OCI-LY3 (cell line): ENCODE data around the gene MRE11.

ENCODE experiments used
- H2AFZ ChIP-seq: fragments of 200-600, 300-600 bp; shearing (Covaris generic); 2 replicates; pipeline ENCODE4 v1.6.0; 2014; ENCODE audit warnings: antibody characterized with exemption, low read depth, low read length
- H3K27ac ChIP-seq: fragments of 200-600, 300-600 bp; sonication (generic); 2 replicates; pipeline ENCODE4 v1.5.1; 2014; ENCODE audit warnings: mild to moderate bottlenecking, low read length, moderate library complexity, mixed read lengths
- H3K27me3 ChIP-seq: fragments of 200-600, 300-600 bp; sonication (generic); 2 replicates; pipeline ENCODE4 v1.6.1; 2014; ENCODE audit warnings: low read depth, low read length, mixed read lengths
- H3K36me3 ChIP-seq: fragments of 200-600, 300-600 bp; sonication (generic); replicated peaks from 2 replicates; pipeline ENCODE3; 2014; ENCODE audit warnings: low read depth, low read length, mixed read lengths
- H3K4me1 ChIP-seq: fragments of 300-600, 200-600 bp; sonication (generic); 2 replicates; pipeline ENCODE4 v1.6.1; 2014; ENCODE audit warnings: low read length, mixed read lengths
- H3K4me2 ChIP-seq: fragments of 200-600, 300-600 bp; sonication (generic); 2 replicates; pipeline ENCODE4 v1.6.1; 2014; ENCODE audit warnings: low read length, mixed read lengths
- H3K4me3 ChIP-seq: fragments of 300-600, 200-600 bp; sonication (generic); 2 replicates; pipeline ENCODE4 v1.5.1; 2014; ENCODE audit warnings: antibody characterized with exemption, mild to moderate bottlenecking, low read length, moderate library complexity
- H3K79me2 ChIP-seq: fragments of 300-600, 200-600 bp; shearing (Covaris generic); 2 replicates; pipeline ENCODE4 v1.6.1; 2014; ENCODE audit warnings: mild to moderate bottlenecking, low read length, mixed read lengths
- H3K9ac ChIP-seq: fragments of 300-600, 200-600 bp; shearing (Covaris generic); 2 replicates; pipeline ENCODE4 v1.6.0; 2014; ENCODE audit warnings: mild to moderate bottlenecking, low read length, moderate library complexity
- H3K9me3 ChIP-seq: fragments of 200-600, 300-600 bp; shearing (Covaris generic); 2 replicates; pipeline ENCODE4 v1.6.1; 2014; ENCODE audit warnings: low read length, mixed read lengths; ENCODE audit not compliant: insufficient read depth
- H4K20me1 ChIP-seq: fragments of 200-600, 300-600 bp; sonication (generic); 2 replicates; pipeline ENCODE4 v1.6.1; 2016; ENCODE audit warnings: low read length, mixed read lengths; ENCODE audit not compliant: insufficient read depth
- EZH2phosphoT487 ChIP-seq: fragments of 200-600 bp; shearing (Covaris generic); IDR thresholded peaks from 2 replicates; pipeline ENCODE4 v1.6.1; 2018; ENCODE audit warnings: antibody characterized with exemption, mixed run types, low read depth
- TF ChIP-seq, protein P1 (sequence below): fragments of 200-600, 300-600 bp; sonication (generic); IDR thresholded peaks from 2 replicates; pipeline ENCODE4 v1.5.1; 2014; ENCODE audit warnings: antibody characterized with exemption, low read length, low read depth

The MRE11 gene

GRCh38 chr11:94449029-94449428 lies 44.6 kb downstream of the MRE11 start:
- Histone ChIP-seq H3K9me3 (no peaks in the 10 kb centered on the region), H3K27me3 (no peaks in the 10 kb centered on the region), H3K9ac (no peak overlapping the region), H3K36me3 (peaks cover 43% of the 10 kb centered on the region), H2AFZ (no peak overlapping the region), H4K20me1 (no peaks in the 10 kb centered on the region), H3K4me1 (no peaks in the 10 kb centered on the region), H3K4me2 (no peak overlapping the region), H3K27ac (no peak overlapping the region), H3K4me3 (no peak overlapping the region), H3K79me2 (no peaks in the 10 kb centered on the region)
- TF ChIP-seq EZH2phosphoT487 = no peak
- TF ChIP-seq, protein P1, sequence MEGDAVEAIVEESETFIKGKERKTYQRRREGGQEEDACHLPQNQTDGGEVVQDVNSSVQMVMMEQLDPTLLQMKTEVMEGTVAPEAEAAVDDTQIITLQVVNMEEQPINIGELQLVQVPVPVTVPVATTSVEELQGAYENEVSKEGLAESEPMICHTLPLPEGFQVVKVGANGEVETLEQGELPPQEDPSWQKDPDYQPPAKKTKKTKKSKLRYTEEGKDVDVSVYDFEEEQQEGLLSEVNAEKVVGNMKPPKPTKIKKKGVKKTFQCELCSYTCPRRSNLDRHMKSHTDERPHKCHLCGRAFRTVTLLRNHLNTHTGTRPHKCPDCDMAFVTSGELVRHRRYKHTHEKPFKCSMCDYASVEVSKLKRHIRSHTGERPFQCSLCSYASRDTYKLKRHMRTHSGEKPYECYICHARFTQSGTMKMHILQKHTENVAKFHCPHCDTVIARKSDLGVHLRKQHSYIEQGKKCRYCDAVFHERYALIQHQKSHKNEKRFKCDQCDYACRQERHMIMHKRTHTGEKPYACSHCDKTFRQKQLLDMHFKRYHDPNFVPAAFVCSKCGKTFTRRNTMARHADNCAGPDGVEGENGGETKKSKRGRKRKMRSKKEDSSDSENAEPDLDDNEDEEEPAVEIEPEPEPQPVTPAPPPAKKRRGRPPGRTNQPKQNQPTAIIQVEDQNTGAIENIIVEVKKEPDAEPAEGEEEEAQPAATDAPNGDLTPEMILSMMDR = no peak

- H3K4me3 ChIP-seq = no peak overlapping the region
- no peaks in the 10 kb centered on the region for H3K4me1 ChIP-seq
- H3K79me2 ChIP-seq = no peaks in the 10 kb centered on the region
- H4K20me1 ChIP-seq = no peaks in the 10 kb centered on the region
- H3K27me3 ChIP-seq = no peaks in the 10 kb centered on the region
- H3K9ac ChIP-seq = no peak overlapping the region
- no peak overlapping the region for H3K4me2 ChIP-seq
- H3K27ac ChIP-seq = no peak overlapping the region
- H3K9me3 ChIP-seq = no peaks in the 10 kb centered on the region
- peaks cover 46% of the 10 kb centered on the region for H3K36me3 ChIP-seq
- no peak overlapping the region for H2AFZ ChIP-seq
- TF ChIP-seq, protein P1 = no peak
- no peak for TF ChIP-seq EZH2phosphoT487
Measured at GRCh38 chr11:94447149-94447548, 46.5 kb downstream of the MRE11 start.

DNA sequence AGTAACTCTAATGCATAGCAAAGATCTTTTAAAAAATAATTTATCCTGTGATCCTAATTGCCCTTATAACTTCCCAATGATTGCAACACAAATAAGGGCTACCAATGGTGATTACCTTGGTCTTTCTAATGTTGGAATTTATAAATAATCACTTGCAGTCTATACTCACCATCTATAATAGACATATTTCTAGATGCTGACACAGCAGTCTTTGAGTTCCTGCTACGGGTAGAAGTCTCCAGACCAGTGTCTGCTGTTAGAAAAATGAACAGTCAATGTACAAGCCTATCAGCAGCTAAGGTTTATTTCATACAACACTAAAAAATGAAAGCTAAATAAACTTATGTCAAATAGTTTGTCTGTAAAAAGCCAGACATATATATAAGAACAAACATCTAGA lies 48.0 kb downstream of the MRE11 start:
- H3K27ac ChIP-seq = no peak overlapping the region
- H3K9me3 ChIP-seq = no peaks in the 10 kb centered on the region
- no peaks in the 10 kb centered on the region for H3K4me1 ChIP-seq
- H3K4me3 ChIP-seq = no peak overlapping the region
- TF ChIP-seq, protein P1 = no peak
- no peak for TF ChIP-seq EZH2phosphoT487
- H3K36me3 ChIP-seq = peaks cover 53% of the 10 kb centered on the region
- no peaks in the 10 kb centered on the region for H3K79me2 ChIP-seq
- H4K20me1 ChIP-seq = no peaks in the 10 kb centered on the region
- H3K27me3 ChIP-seq = no peaks in the 10 kb centered on the region
- H3K4me2 ChIP-seq = no peak overlapping the region
- no peak overlapping the region for H2AFZ ChIP-seq
- H3K9ac ChIP-seq = no peak overlapping the region

DNA sequence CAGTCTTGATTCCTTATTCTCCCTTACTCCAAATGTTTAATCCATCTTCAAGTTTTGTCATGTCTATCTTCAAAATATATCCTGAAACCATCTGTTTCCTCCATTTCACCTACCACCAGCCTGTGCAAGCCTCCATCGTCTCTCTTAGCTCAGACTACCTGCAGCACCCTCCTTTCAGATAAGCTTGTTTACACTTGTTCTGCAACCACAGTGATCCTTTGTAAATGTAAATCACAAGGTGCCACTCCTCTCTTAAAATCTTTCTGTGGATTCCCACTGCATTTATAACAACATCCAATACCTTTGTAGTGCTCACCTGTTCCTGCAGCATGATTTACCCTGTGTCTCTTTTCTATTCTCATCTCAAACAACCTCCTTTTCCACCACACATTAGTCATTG lies 60.6 kb downstream of the MRE11 start:
- H3K27ac ChIP-seq = no peak overlapping the region
- TF ChIP-seq, protein P1 = no peak
- TF ChIP-seq EZH2phosphoT487 = no peak
- H3K27me3 ChIP-seq = no peaks in the 10 kb centered on the region
- no peaks in the 10 kb centered on the region for H3K4me1 ChIP-seq
- no peaks in the 10 kb centered on the region for H3K79me2 ChIP-seq
- H4K20me1 ChIP-seq = no peaks in the 10 kb centered on the region
- H3K9ac ChIP-seq = no peak overlapping the region
- no peak overlapping the region for H3K4me2 ChIP-seq
- H2AFZ ChIP-seq = no peak overlapping the region
- H3K4me3 ChIP-seq = no peak overlapping the region
- H3K9me3 ChIP-seq = no peaks in the 10 kb centered on the region
- H3K36me3 ChIP-seq = peaks cover 61% of the 10 kb centered on the region
